VCaP (cell line): ENCODE data around the gene RERE.

ENCODE experiments used
- H3K27ac ChIP-seq: fragments of 450-650 bp; 2 replicates; pipeline ENCODE4 v1.5.1; 2017
- TF ChIP-seq, protein P1 (sequence below): fragments of 450-650 bp; conservative IDR thresholded peaks from 2 replicates; pipeline ENCODE4 v1.5.1; 2017; ENCODE audit warnings: mild to moderate bottlenecking, moderate library complexity

Gene RERE

DNA sequence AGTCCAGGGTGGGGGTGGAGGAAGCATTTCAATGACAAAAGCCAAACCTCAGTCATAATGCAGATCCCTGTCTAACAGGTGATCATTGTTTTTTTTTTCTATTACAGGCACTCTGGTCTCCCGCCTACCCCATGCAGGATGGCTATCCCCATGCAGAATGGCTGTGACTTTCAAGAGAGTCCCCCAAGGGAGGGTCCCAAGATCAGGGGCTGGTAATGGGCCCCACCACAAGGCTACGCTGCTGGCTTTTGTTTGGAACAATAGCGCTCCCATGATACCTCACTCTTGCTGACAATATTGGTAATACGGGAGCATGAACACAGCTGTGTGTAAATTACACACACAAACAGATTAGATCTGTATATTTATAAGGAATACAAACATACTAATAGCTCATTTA lies 380.1 kb downstream of the RERE start:
- TF ChIP-seq, protein P1, sequence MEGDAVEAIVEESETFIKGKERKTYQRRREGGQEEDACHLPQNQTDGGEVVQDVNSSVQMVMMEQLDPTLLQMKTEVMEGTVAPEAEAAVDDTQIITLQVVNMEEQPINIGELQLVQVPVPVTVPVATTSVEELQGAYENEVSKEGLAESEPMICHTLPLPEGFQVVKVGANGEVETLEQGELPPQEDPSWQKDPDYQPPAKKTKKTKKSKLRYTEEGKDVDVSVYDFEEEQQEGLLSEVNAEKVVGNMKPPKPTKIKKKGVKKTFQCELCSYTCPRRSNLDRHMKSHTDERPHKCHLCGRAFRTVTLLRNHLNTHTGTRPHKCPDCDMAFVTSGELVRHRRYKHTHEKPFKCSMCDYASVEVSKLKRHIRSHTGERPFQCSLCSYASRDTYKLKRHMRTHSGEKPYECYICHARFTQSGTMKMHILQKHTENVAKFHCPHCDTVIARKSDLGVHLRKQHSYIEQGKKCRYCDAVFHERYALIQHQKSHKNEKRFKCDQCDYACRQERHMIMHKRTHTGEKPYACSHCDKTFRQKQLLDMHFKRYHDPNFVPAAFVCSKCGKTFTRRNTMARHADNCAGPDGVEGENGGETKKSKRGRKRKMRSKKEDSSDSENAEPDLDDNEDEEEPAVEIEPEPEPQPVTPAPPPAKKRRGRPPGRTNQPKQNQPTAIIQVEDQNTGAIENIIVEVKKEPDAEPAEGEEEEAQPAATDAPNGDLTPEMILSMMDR = no peak

DNA sequence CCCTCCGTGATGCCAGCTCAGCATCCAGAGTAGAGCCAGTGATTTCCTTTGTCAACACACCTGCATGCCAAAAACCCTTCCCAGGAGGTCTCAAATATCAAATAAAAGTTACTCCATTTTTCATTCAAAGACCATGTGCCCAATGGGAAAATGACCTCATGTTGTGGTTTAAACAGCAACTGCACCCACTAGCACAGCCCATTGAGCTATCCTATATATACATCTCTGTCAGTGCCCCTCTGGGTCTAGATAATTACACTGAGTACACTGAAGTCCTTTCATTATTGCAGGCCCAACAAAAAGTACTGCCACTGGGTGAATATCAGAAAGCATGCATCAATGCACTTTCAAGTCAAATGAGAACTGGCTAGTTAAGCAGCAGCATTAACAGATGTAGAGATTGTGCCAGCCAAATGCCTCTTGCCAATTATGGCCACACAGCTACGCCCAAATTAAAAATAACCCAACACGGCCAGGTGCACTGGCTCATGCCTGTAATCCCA lies 381.8 kb downstream of the RERE start:
- H3K27ac ChIP-seq = no peak overlapping the region

More for the DNA sequence above, 380.1 kb downstream of the RERE start:
- H3K27ac ChIP-seq = peak overlapping the region; percentile 67

DNA sequence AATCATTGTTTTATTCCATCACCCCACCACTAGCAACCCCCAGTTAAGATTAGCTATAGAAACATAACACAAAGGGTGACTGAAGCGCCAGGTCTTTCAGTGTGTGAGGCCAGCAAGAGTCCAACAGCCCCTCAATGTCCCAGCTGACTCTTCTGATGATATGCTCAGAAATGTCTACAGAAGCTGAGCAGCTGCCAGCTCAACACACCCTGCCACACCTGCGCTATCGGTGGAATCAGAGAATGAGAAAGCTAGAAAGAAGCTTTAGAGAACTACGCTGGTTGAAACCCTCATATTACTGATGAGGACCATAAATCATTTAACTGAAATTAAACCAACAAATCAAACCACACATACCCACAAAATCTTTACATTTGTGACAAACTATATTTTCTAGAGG lies 383.3 kb downstream of the RERE start:
- TF ChIP-seq, protein P1 = no peak
- H3K27ac ChIP-seq = no peak overlapping the region

More for the DNA sequence above, 381.8 kb downstream of the RERE start:
- TF ChIP-seq, protein P1 = no peak

DNA sequence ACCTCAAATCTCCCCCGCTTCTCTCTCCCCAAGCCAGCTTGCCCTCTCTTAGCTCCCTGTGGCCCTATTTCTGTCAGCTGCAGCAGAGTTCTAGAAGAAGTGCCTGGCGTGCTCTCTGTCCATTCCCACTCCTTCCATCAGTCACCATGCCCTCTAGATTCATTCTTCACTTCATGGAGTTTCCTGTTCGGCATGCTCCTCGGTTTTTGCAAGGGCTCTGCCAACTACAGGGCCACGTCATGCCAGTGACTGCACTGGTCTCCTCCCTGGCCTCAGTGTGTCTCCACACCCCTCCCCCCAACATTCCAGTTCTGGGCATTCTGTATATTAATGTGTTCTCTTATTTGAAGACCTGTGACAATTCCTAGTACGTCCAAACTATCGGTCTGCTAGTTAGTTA lies 385.7 kb downstream of the RERE start:
- TF ChIP-seq, protein P1 = no peak
- H3K27ac ChIP-seq = no peak overlapping the region

DNA sequence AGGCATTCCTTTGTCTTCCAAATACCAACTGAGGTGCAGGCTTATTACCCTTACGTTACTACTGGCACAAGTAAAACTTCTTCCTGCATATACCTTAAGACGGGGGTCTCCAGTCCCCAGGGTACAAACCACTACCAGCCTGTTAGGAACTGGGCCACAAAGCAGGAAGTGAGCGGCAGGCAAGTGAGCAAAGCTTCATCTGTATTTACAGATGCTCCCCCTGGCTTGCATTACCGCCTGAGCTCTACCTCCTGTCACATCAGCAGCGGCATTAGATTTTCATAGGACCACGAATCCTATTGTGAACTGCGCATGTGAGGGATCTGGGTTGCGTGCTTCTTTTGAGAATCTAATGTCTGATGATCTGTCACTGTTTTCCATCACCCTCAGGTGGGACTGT lies 386.4 kb downstream of the RERE start:
- TF ChIP-seq, protein P1 = no peak
- no peak overlapping the region for H3K27ac ChIP-seq

DNA sequence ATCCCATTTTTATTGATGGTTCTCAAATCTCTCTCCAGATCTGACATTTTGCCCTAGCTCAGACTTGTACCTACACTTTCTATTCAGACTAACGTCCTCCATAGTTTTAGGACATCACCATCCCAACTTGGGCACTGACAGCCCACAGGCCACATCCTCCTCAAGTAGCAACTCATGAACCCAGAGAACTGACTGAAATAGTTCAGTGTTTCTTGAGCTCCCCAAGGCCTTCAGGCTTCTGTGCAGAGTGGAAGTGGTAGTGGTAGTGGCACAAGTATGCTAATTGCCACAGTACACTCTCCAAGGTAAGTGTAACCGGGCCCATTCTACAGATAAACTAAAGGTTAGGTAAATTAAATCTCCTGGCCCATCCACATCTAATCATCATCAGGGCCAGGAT lies 387.0 kb downstream of the RERE start:
- TF ChIP-seq, protein P1 = no peak

DNA sequence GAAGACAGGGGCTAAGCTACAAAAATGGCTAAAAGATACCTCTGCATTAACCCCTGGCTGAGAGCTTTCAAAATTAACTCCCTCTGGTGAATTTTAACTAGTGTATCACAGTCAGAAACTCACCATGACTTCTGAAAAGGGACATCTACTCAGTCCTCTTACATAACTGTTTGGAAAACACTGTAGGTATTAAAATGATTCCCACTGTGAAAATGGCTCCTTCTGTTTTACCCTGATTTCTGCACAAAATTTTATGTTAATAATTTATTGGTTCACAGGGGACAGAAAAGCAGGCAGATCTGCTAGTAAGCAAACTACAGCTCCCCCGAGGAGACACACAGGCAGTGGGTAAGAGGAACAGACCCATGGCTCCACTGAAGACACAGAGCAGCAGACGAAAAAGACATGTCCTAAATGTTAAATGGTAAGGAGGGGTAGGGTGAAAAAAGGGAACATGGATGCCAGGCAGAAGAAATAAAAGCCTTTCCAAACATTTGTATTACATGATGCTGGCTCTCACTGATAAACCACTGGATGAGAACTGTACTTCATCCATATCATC lies 387.8 kb downstream of the RERE start:
- H3K27ac ChIP-seq = no peak overlapping the region
- TF ChIP-seq, protein P1 = no peak

More for the DNA sequence above, 387.0 kb downstream of the RERE start:
- H3K27ac ChIP-seq = no peak overlapping the region
